GM12891 (cell line): Measurements from ENCODE around the gene TIMP2.

Experiments
- POLR2A ChIP-seq: IDR thresholded peaks from 2 replicates; pipeline ENCODE4 v1.6.1; 2011; ENCODE audit warnings: low read depth, low read length, control low read depth
- POLR2AphosphoS5 ChIP-seq: IDR thresholded peaks from 2 replicates; pipeline ENCODE4 v1.6.1; 2011; ENCODE audit warnings: low read depth, low read length, control low read depth
- SPI1 ChIP-seq: IDR thresholded peaks from 2 replicates; pipeline ENCODE4 v1.6.1; 2011; ENCODE audit warnings: low read depth, low read length, control low read depth

GRCh38 chr17:78935419-78936323 lies 10.5 kb upstream of the TIMP2 start:
- no peak for TF ChIP-seq POLR2A
- no peak for TF ChIP-seq POLR2AphosphoS5
- TF ChIP-seq SPI1: no peak
